HL-60 (cell line): ENCODE results near the gene CCSER1.

Experiments
- DNase-seq, 2 experiments: peaks; one replicate each; pipeline ENCODE4 v3.0.0-alpha.2; 2010 to 2020; ENCODE audit warnings: low read depth in 1 of 2, low spot score in 1 of 2
- H3K27ac ChIP-seq: fragments of 250-450 bp; sonication (Bioruptor Pico); replicated peaks from 2 replicates; pipeline ENCODE4 v1.5.1; 2020; ENCODE audit warnings: mild to moderate bottlenecking, moderate library complexity
- H3K27me3 ChIP-seq: fragments of 250-450 bp; sonication (Bioruptor Pico); 2 replicates; pipeline ENCODE4 v1.5.1; 2021; ENCODE audit warnings: mild to moderate bottlenecking, moderate library complexity; ENCODE audit not compliant: insufficient read depth, poor library complexity, severe bottlenecking
- H3K4me3 ChIP-seq: replicated peaks from 2 replicates; pipeline ENCODE4 v1.5.1; 2011; ENCODE audit warnings: mild to moderate bottlenecking, control low read depth, low read length; ENCODE audit not compliant: insufficient read depth
- CTCF ChIP-seq: IDR thresholded peaks from one replicate; pipeline ENCODE4 v1.5.1; 2011; ENCODE audit warnings: low read length, control low read depth, inconsistent platforms; ENCODE audit not compliant: insufficient read depth
- GABPA ChIP-seq: IDR thresholded peaks from 2 replicates; pipeline ENCODE4 v1.6.1; 2012; ENCODE audit warnings: low read depth
- POLR2AphosphoS5 ChIP-seq: IDR thresholded peaks from 2 replicates; pipeline ENCODE4 v1.6.1; 2012; ENCODE audit warnings: low read depth
- REST ChIP-seq: IDR thresholded peaks from 2 replicates; pipeline ENCODE4 v1.6.1; 2012; ENCODE audit warnings: low read depth; ENCODE audit not compliant: insufficient replicate concordance
- SPI1 ChIP-seq: IDR thresholded peaks from 2 replicates; pipeline ENCODE4 v1.6.1; 2012; ENCODE audit warnings: low read depth, mild to moderate bottlenecking, borderline replicate concordance

CCSER1 gene

GRCh38 chr4:90753068-90753467 lies 625.9 kb downstream of the CCSER1 start:
- Histone ChIP-seq H3K27ac (no peak overlapping the region), H3K4me3 (no peak overlapping the region), H3K27me3 (no peaks in the 10 kb centered on the region)
- no peak for DNase-seq
- TF ChIP-seq REST (no peak), SPI1 (no peak), CTCF (no peak), GABPA (no peak), POLR2AphosphoS5 (no peak)

- no peak for DNase-seq
- H3K27me3 ChIP-seq = no peaks in the 10 kb centered on the region
- no peak for TF ChIP-seq REST
- TF ChIP-seq CTCF = no peak
- no peak for TF ChIP-seq GABPA
- no peak for TF ChIP-seq SPI1
- no peak for TF ChIP-seq POLR2AphosphoS5
- H3K4me3 ChIP-seq = no peak overlapping the region
- H3K27ac ChIP-seq = no peak overlapping the region
These were observed 630.4 kb downstream of the CCSER1 start for GRCh38 chr4:90757534-90758060.

GRCh38 chr4:90760059-90760458 lies 632.9 kb downstream of the CCSER1 start:
- no peaks in the 10 kb centered on the region for H3K27me3 ChIP-seq
- TF ChIP-seq REST (no peak), CTCF (no peak), SPI1 (no peak), GABPA (no peak), POLR2AphosphoS5 (no peak)
- H3K4me3 ChIP-seq = no peak overlapping the region
- H3K27ac ChIP-seq = no peak overlapping the region
- no peak for DNase-seq
